WTC11 (cell line): ENCODE measurements around the gene NACC2. TPM values are rescaled to one million over a fixed set of nuclear protein-coding genes. Genes with fewer than 3 reads are reported as not detected.

ENCODE experiments used
- ATAC-seq: fragments of 200-7000 bp; cut with Tn5 transposase; 2 replicates; pipeline ENCODE4 v1.10.0; 2021; ENCODE audit warnings: mild to moderate bottlenecking, moderate library complexity
- CTCF ChIA-PET: fragments of 300-600 bp; sonication (Branson Sonifier 250); formaldehyde crosslinking; loops from one replicate; lab custom pipeline; 2021; ENCODE audit warnings: antibody characterized with exemption; lab: Charles Lee
- POLR2A ChIA-PET: fragments of 350-600 bp; sonication (Branson Sonifier 250); formaldehyde crosslinking; loops from one replicate; lab custom pipeline; 2021; ENCODE audit warnings: antibody characterized with exemption; lab: Charles Lee
- DNase-seq: peaks from one replicate; pipeline ENCODE4 v3.0.0; 2021; ENCODE audit warnings: low spot score
- H3K27ac Mint-ChIP-seq: 2 replicates; pipeline ENCODE4 v1.8.0; 2021; ENCODE audit warnings: mixed read lengths
- H3K27me3 Mint-ChIP-seq: 2 replicates; pipeline ENCODE4 v1.8.0; 2021; ENCODE audit warnings: low read depth, mild to moderate bottlenecking, moderate library complexity, mixed read lengths
- H3K36me3 Mint-ChIP-seq: 2 replicates; pipeline ENCODE4 v1.8.0; 2021; ENCODE audit warnings: mixed read lengths
- H3K4me1 Mint-ChIP-seq: 2 replicates; pipeline ENCODE4 v1.8.0; 2022; ENCODE audit warnings: mixed read lengths
- H3K4me3 Mint-ChIP-seq: 2 replicates; pipeline ENCODE4 v1.8.0; 2021; ENCODE audit warnings: mild to moderate bottlenecking, moderate library complexity, mixed read lengths
- H3K9me3 Mint-ChIP-seq: 2 replicates; pipeline ENCODE4 v1.8.0; 2021; ENCODE audit warnings: mixed read lengths
- AFF4 ChIP-seq: sonication (generic); formaldehyde crosslinking; IDR thresholded peaks from 2 replicates; pipeline ENCODE4 v1.8.1; 2023; ENCODE audit warnings: mild to moderate bottlenecking, missing genetic modification reagents, borderline replicate concordance
- ATF2 ChIP-seq: sonication (generic); formaldehyde crosslinking; IDR thresholded peaks from 2 replicates; pipeline ENCODE4 v1.8.1; 2022; ENCODE audit warnings: low read depth, missing genetic modification reagents, borderline replicate concordance
- FOXJ3 ChIP-seq: sonication (generic); formaldehyde crosslinking; IDR thresholded peaks from 2 replicates; pipeline ENCODE4 v1.9.0; 2021; ENCODE audit warnings: missing genetic modification reagents, mild to moderate bottlenecking, borderline replicate concordance
- GABPB1 ChIP-seq: sonication (generic); formaldehyde crosslinking; IDR thresholded peaks from 2 replicates; pipeline ENCODE4 v1.8.1; 2023; ENCODE audit warnings: mild to moderate bottlenecking, missing genetic modification reagents
- JAZF1 ChIP-seq: fragments of 250-450 bp; sonication (Bioruptor Pico); IDR thresholded peaks from 2 replicates; pipeline ENCODE4 v1.9.0; 2021; ENCODE audit warnings: moderate library complexity, mild to moderate bottlenecking, inconsistent platforms
- JUN ChIP-seq: sonication (generic); formaldehyde crosslinking; IDR thresholded peaks from 2 replicates; pipeline ENCODE4 v1.8.0; 2023; ENCODE audit warnings: mild to moderate bottlenecking, missing genetic modification reagents
- KAT7 ChIP-seq: sonication (generic); formaldehyde crosslinking; IDR thresholded peaks from 2 replicates; pipeline ENCODE4 v1.8.1; 2023; ENCODE audit warnings: missing genetic modification reagents, mild to moderate bottlenecking, borderline replicate concordance
- MXD4 ChIP-seq: fragments of 250-450 bp; sonication (Bioruptor Pico); IDR thresholded peaks from 2 replicates; pipeline ENCODE4 v1.8.0; 2021; ENCODE audit warnings: mild to moderate bottlenecking, moderate library complexity, borderline replicate concordance
- NFATC4 ChIP-seq: fragments of 250-450 bp; sonication (Bioruptor Pico); IDR thresholded peaks from 2 replicates; pipeline ENCODE4 v1.9.0; 2021; ENCODE audit warnings: mild to moderate bottlenecking
- NR1H2 ChIP-seq: sonication (generic); formaldehyde crosslinking; IDR thresholded peaks from 2 replicates; pipeline ENCODE4 v1.9.0; 2021; ENCODE audit warnings: mild to moderate bottlenecking, moderate library complexity, missing genetic modification reagents
- NR3C1 ChIP-seq: sonication (generic); formaldehyde crosslinking; conservative IDR thresholded peaks from 2 replicates; pipeline ENCODE4 v1.8.1; 2023; ENCODE audit warnings: low read depth, mild to moderate bottlenecking, missing genetic modification reagents
- RELA ChIP-seq: sonication (generic); formaldehyde crosslinking; IDR thresholded peaks from 2 replicates; pipeline ENCODE4 v1.8.1; 2022; ENCODE audit warnings: missing genetic modification reagents, mild to moderate bottlenecking, borderline replicate concordance
- SMAD3 ChIP-seq: sonication (generic); formaldehyde crosslinking; IDR thresholded peaks from 2 replicates; pipeline ENCODE4 v1.8.0; 2022; ENCODE audit warnings: missing genetic modification reagents, mild to moderate bottlenecking, borderline replicate concordance
- USF1 ChIP-seq: sonication (generic); formaldehyde crosslinking; IDR thresholded peaks from 2 replicates; pipeline ENCODE4 v1.8.0; 2022; ENCODE audit warnings: mild to moderate bottlenecking, missing genetic modification reagents
- USF2 ChIP-seq: sonication (generic); formaldehyde crosslinking; IDR thresholded peaks from 2 replicates; pipeline ENCODE4 v1.8.1; 2023; ENCODE audit warnings: mild to moderate bottlenecking, missing genetic modification reagents, moderate library complexity
- ZBTB43 ChIP-seq: sonication (generic); formaldehyde crosslinking; IDR thresholded peaks from 2 replicates; pipeline ENCODE4 v1.8.1; 2023; ENCODE audit warnings: mild to moderate bottlenecking, missing genetic modification reagents
- ZNF232 ChIP-seq: sonication (generic); formaldehyde crosslinking; IDR thresholded peaks from 2 replicates; pipeline ENCODE4 v1.8.0; 2022; ENCODE audit warnings: mild to moderate bottlenecking, missing genetic modification reagents
- ZNF281 ChIP-seq: sonication (generic); formaldehyde crosslinking; IDR thresholded peaks from 2 replicates; pipeline ENCODE4 v1.8.0; 2023; ENCODE audit warnings: mild to moderate bottlenecking, missing genetic modification reagents
- ZNF317 ChIP-seq: sonication (generic); formaldehyde crosslinking; IDR thresholded peaks from 2 replicates; pipeline ENCODE4 v1.8.1; 2023; ENCODE audit warnings: low read depth, mild to moderate bottlenecking, moderate library complexity, missing genetic modification reagents, borderline replicate concordance
- ZNF416 ChIP-seq: fragments of 250-450 bp; sonication (Bioruptor Pico); IDR thresholded peaks from 2 replicates; pipeline ENCODE4 v1.9.0; 2021; ENCODE audit warnings: mild to moderate bottlenecking, inconsistent platforms
- ZSCAN18 ChIP-seq: fragments of 250-450 bp; sonication (Bioruptor Pico); IDR thresholded peaks from 2 replicates; pipeline ENCODE4 v2.1.2; 2022; ENCODE audit warnings: mild to moderate bottlenecking, moderate library complexity
- total RNA-seq: library from RNA; stranded (reverse); gene quantifications from 3 replicates; pipeline ENCODE4 v1.2.3, GENCODE V29; 2021

NACC2 gene
- total RNA-seq, 1 experiment from 2014 or later = 17.1 TPM

GRCh38 chr9:136117291-136117915 is 22.3 kb upstream of the NACC2 start:
- Mint-ChIP-seq H3K36me3 (no peaks in the 10 kb centered on the region), H3K4me3 (peak overlapping the region; percentile 66), H3K9me3 (no peaks in the 10 kb centered on the region), H3K27ac (no peak overlapping the region), H3K27me3 (no peaks in the 10 kb centered on the region), H3K4me1 (no peaks in the 10 kb centered on the region; the same call in 1 of the 2 replicates)
- DNase-seq = no peak
- ChIA-PET POLR2A (no interaction called here), CTCF (interaction anchor here (0.9 to 1.4 kb wide), 12 partner anchors 8 to 156 kb away, joined by 3 to 5 read pairs (median 3); partner anchors contain the start of gene UBAC1)
- peak; percentile 6; the same call in 1 of the 2 replicates for ATAC-seq
- TF ChIP-seq MXD4 = no peak
- TF ChIP-seq KAT7 (CRISPR knock-in tag) = no peak
- no peak for TF ChIP-seq AFF4 (CRISPR knock-in tag)
- TF ChIP-seq USF2 (CRISPR knock-in tag) = peak; percentile 81
- no peak for TF ChIP-seq ZSCAN18 (CRISPR knock-in tag)
- no peak for TF ChIP-seq NR1H2 (CRISPR knock-in tag)
- TF ChIP-seq GABPB1 (CRISPR knock-in tag) = peak; percentile 86
- TF ChIP-seq RELA (CRISPR knock-in tag) = no peak
- TF ChIP-seq FOXJ3 (CRISPR knock-in tag) = no peak
- TF ChIP-seq ZNF416 (CRISPR knock-in tag) = no peak
- no peak for TF ChIP-seq SMAD3 (CRISPR knock-in tag)
- TF ChIP-seq USF1 (CRISPR knock-in tag) = peak; percentile 74; the same call in 1 of the 2 replicates
- no peak for TF ChIP-seq ATF2 (CRISPR knock-in tag)
- no peak for TF ChIP-seq NFATC4 (CRISPR knock-in tag)
- TF ChIP-seq ZNF317 (CRISPR knock-in tag) = no peak
- no peak for TF ChIP-seq JAZF1 (CRISPR knock-in tag)
- no peak for TF ChIP-seq JUN (CRISPR knock-in tag)
- no peak for TF ChIP-seq NR3C1 (CRISPR knock-in tag)
- TF ChIP-seq ZNF232 = no peak
- TF ChIP-seq ZNF281 (CRISPR knock-in tag) = no peak
- TF ChIP-seq ZBTB43 (CRISPR knock-in tag) = no peak
